HFFc6 (cell line): Measurements from ENCODE around the gene EPPIN. TPM values are rescaled to one million over a fixed set of nuclear protein-coding genes. Genes with fewer than 3 reads are reported as not detected.
"Not testable (repeated sequence)": the region's sequence is repeated elsewhere in the genome, so short reads cannot be mapped to it uniquely, and the experiment has no call there.

Experiments used
- DNase-seq: peaks from one replicate; pipeline ENCODE4 v3.0.0-alpha.2; 2018
- H3K27ac Mint-ChIP-seq: 2 replicates; pipeline ENCODE4 v1.8.0; 2020; ENCODE audit warnings: mild to moderate bottlenecking, mixed read lengths
- H3K27me3 Mint-ChIP-seq: 2 replicates; pipeline ENCODE4 v1.8.0; 2021; ENCODE audit warnings: mild to moderate bottlenecking, moderate library complexity, mixed read lengths; ENCODE audit not compliant: insufficient read depth
- H3K36me3 Mint-ChIP-seq: 2 replicates; pipeline ENCODE4 v1.8.0; 2021; ENCODE audit warnings: low read depth, mixed read lengths
- H3K4me1 Mint-ChIP-seq: 2 replicates; pipeline ENCODE4 v1.8.0; 2020; ENCODE audit warnings: low read depth, mixed read lengths
- H3K4me3 Mint-ChIP-seq: 2 replicates; pipeline ENCODE4 v1.8.0; 2020; ENCODE audit warnings: mild to moderate bottlenecking, moderate library complexity, mixed read lengths
- H3K9me3 Mint-ChIP-seq: 2 replicates; pipeline ENCODE4 v1.8.0; 2020; ENCODE audit warnings: mild to moderate bottlenecking, mixed read lengths
- CTCF ChIP-seq: fragments of 200-600 bp; sonication (generic); IDR thresholded peaks from 2 replicates; pipeline ENCODE4 v1.5.0; 2021; ENCODE audit warnings: antibody characterized with exemption, mild to moderate bottlenecking
- total RNA-seq, 6 experiments: library from RNA; stranded (reverse); fragmentation: NEBNext Ultra II Directional; extraction: Animal tissue kit (Norgen Biotek cat#: 25700); gene quantifications; 2 replicates in 1 of 6; 3 replicates in 5 of 6; pipeline ENCODE4 v1.2.3, GENCODE V29; 2021

Gene EPPIN
- total RNA-seq, 6 experiments from 2014 or later = not detected

GRCh38 chr20:45588800-45589199, 41.6 kb upstream of the EPPIN start:
- H3K4me1 Mint-ChIP-seq = no peaks in the 10 kb centered on the region
- TF ChIP-seq CTCF = no peak

GRCh38 chr20:45585986-45586385, 38.8 kb upstream of the EPPIN start:
- H3K4me1 Mint-ChIP-seq, H3K4me3 Mint-ChIP-seq, H3K27ac Mint-ChIP-seq, H3K36me3 Mint-ChIP-seq, H3K9me3 Mint-ChIP-seq, DNase-seq: not testable (repeated sequence)
- peaks cover 20% of the 10 kb centered on the region for H3K27me3 Mint-ChIP-seq

More at GRCh38 chr20:45588800-45589199, 41.6 kb upstream of the EPPIN start:
- no peaks in the 10 kb centered on the region for H3K36me3 Mint-ChIP-seq
- H3K9me3 Mint-ChIP-seq = no peaks in the 10 kb centered on the region
- no peak overlapping the region for H3K4me3 Mint-ChIP-seq
- H3K27me3 Mint-ChIP-seq = peaks cover 17% of the 10 kb centered on the region
- H3K27ac Mint-ChIP-seq = no peak overlapping the region
- DNase-seq = no peak

GRCh38 chr20:45584294-45584693, 37.1 kb upstream of the EPPIN start:
- H3K36me3 Mint-ChIP-seq, H3K4me1 Mint-ChIP-seq, H3K9me3 Mint-ChIP-seq: not testable (repeated sequence)

GRCh38 chr20:45583502-45583901, 36.3 kb upstream of the EPPIN start:
- Mint-ChIP-seq H3K9me3 (no peaks in the 10 kb centered on the region), H3K36me3 (no peaks in the 10 kb centered on the region), H3K4me1 (no peaks in the 10 kb centered on the region), H3K4me3 (no peak overlapping the region), H3K27ac (no peak overlapping the region), H3K27me3 (peaks cover 23% of the 10 kb centered on the region)
- no peak for TF ChIP-seq CTCF
- no peak for DNase-seq

More at GRCh38 chr20:45584294-45584693, 37.1 kb upstream of the EPPIN start:
- H3K27ac Mint-ChIP-seq, DNase-seq, H3K4me3 Mint-ChIP-seq: not testable (repeated sequence)
- H3K27me3 Mint-ChIP-seq = peaks cover 23% of the 10 kb centered on the region

GRCh38 chr20:45581702-45582101, 34.5 kb upstream of the EPPIN start:
- H3K4me3 Mint-ChIP-seq = no peak overlapping the region
- no peak for TF ChIP-seq CTCF
- no peaks in the 10 kb centered on the region for H3K4me1 Mint-ChIP-seq
- no peaks in the 10 kb centered on the region for H3K36me3 Mint-ChIP-seq
- H3K9me3 Mint-ChIP-seq = no peaks in the 10 kb centered on the region
- no peak overlapping the region for H3K27ac Mint-ChIP-seq
- DNase-seq = no peak
- peaks cover 12% of the 10 kb centered on the region for H3K27me3 Mint-ChIP-seq

GRCh38 chr20:45579184-45579583, 32.0 kb upstream of the EPPIN start, which contains the start of gene WFDC8:
WFDC8 (minus strand) TSS chr20:45579284; CDS start chr20:45579247, 37 bp downstream.
- TF ChIP-seq CTCF = no peak
- Mint-ChIP-seq H3K27ac (no peak within 1 kb of the TSS), H3K36me3 (no peaks in the 10 kb centered on the region), H3K4me1 (no peaks in the 10 kb centered on the region), H3K27me3 (peaks cover 16% of the 10 kb centered on the region), H3K4me3 (no peak within 1 kb of the TSS), H3K9me3 (no peaks in the 10 kb centered on the region)
- no peak for DNase-seq

- Mint-ChIP-seq H3K4me3 (no peak overlapping the region), H3K9me3 (no peaks in the 10 kb centered on the region), H3K27me3 (peaks cover 13% of the 10 kb centered on the region), H3K27ac (no peak overlapping the region), H3K36me3 (no peaks in the 10 kb centered on the region), H3K4me1 (no peaks in the 10 kb centered on the region)
- no peak for DNase-seq
- TF ChIP-seq CTCF = no peak
Observed at GRCh38 chr20:45578231-45578630, 31.0 kb upstream of the EPPIN start.
